Measurements from ENCODE around the gene MTMR12. TPM values are rescaled to one million over a fixed set of nuclear protein-coding genes. Genes with fewer than 3 reads are reported as not detected.

The MTMR12 gene
- total and polyA plus RNA-seq, 2 of the 13 experiments (the other 11 are each of a cell fraction or from before 2014, with no cell fraction given): 23.4 to 36.6 TPM

DNA sequence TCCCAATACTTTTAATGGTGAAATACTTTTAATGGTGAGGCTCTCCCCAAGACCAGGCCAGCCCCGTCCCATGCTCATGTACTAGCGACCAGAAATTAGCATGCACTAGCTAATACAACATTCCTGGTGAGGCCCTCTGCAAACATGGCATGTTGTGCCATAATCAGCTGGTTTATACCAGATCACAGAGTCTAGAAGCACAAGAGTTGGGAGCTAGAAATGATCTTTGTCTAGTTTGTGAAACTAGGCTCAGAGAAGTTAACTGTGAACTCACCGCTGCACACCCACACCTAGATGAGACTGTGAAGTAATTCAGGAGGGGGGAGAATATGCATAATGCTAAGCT lies 37.4 kb downstream of the MTMR12 start (continued):
- no peak for TF ChIP-seq PRMT3 (CRISPR knock-in tag; IDR thresholded peaks at IDR 0.05; ENCODE audit: borderline replicate concordance, low read depth)
- TF ChIP-seq, protein P1, sequence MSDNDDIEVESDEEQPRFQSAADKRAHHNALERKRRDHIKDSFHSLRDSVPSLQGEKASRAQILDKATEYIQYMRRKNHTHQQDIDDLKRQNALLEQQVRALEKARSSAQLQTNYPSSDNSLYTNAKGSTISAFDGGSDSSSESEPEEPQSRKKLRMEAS (IDR thresholded peaks at IDR 0.05): peak; percentile 37; the same call in 1 of the 2 replicates
- TF ChIP-seq ZNF44 (CRISPR knock-in tag; IDR thresholded peaks at IDR 0.05): no peak
- no peak for TF ChIP-seq ZNF672 (CRISPR knock-in tag; IDR thresholded peaks at IDR 0.05)
- TF ChIP-seq ZZZ3 (CRISPR knock-in tag; IDR thresholded peaks at IDR 0.05; ENCODE audit: borderline replicate concordance): no peak
- TF ChIP-seq MAFK (conservative IDR thresholded peaks at IDR 0.05 in 1 of 2, IDR thresholded peaks at IDR 0.05 in 1 of 2; ENCODE audit: low read length in 2 of 2): 0 out of 4 replicates have a peak, but pooled peaks of 1 of the 2 experiments have one; percentile 12
- TF ChIP-seq, protein P2, sequence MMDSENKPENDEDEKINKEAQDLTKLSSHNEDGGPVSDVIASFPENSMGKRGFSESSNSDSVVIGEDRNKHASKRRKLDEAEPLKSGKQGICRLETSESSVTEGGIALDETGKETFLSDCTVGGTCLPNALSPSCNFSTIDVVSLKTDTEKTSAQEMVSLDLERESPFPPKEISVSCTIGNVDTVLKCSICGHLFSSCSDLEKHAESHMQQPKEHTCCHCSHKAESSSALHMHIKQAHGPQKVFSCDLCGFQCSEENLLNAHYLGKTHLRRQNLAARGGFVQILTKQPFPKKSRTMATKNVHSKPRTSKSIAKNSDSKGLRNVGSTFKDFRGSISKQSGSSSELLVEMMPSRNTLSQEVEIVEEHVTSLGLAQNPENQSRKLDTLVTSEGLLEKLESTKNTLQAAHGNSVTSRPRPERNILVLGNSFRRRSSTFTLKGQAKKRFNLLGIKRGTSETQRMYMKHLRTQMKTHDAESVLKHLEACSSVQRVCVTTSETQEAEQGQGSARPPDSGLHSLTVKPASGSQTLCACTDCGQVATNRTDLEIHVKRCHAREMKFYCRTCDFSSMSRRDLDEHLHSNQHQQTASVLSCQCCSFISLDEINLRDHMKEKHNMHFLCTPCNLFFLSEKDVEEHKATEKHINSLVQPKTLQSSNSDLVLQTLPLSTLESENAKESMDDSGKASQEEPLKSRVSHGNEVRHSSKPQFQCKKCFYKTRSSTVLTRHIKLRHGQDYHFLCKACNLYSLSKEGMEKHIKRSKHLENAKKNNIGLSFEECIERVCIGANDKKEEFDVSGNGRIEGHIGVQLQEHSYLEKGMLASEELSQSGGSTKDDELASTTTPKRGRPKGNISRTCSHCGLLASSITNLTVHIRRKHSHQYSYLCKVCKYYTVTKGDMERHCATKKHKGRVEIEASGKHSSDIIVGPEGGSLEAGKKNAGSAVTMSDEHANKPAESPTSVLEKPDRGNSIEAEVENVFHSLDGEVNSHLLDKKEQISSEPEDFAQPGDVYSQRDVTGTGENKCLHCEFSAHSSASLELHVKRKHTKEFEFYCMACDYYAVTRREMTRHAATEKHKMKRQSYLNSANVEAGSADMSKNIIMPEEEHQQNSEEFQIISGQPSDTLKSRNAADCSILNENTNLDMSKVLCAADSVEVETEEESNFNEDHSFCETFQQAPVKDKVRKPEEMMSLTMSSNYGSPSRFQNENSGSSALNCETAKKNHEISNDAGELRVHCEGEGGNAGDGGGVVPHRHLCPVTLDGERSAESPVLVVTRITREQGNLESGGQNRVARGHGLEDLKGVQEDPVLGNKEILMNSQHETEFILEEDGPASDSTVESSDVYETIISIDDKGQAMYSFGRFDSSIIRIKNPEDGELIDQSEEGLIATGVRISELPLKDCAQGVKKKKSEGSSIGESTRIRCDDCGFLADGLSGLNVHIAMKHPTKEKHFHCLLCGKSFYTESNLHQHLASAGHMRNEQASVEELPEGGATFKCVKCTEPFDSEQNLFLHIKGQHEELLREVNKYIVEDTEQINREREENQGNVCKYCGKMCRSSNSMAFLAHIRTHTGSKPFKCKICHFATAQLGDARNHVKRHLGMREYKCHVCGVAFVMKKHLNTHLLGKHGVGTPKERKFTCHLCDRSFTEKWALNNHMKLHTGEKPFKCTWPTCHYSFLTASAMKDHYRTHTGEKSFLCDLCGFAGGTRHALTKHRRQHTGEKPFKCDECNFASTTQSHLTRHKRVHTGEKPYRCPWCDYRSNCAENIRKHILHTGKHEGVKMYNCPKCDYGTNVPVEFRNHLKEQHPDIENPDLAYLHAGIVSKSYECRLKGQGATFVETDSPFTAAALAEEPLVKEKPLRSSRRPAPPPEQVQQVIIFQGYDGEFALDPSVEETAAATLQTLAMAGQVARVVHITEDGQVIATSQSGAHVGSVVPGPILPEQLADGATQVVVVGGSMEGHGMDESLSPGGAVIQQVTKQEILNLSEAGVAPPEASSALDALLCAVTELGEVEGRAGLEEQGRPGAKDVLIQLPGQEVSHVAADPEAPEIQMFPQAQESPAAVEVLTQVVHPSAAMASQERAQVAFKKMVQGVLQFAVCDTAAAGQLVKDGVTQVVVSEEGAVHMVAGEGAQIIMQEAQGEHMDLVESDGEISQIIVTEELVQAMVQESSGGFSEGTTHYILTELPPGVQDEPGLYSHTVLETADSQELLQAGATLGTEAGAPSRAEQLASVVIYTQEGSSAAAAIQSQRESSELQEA (CRISPR knock-in tag; IDR thresholded peaks at IDR 0.05; ENCODE audit: not compliant biosample characterization): no peak
- no peak for TF ChIP-seq ZNF432 (CRISPR knock-in tag; IDR thresholded peaks at IDR 0.05; ENCODE audit: borderline replicate concordance)
- 0 out of 2 replicates have a peak, but pooled peaks have one; percentile 44 for TF ChIP-seq BHLHE40 (IDR thresholded peaks at IDR 0.05; ENCODE audit: low read length)
- no peak for TF ChIP-seq THYN1 (CRISPR knock-in tag; IDR thresholded peaks at IDR 0.05; ENCODE audit: borderline replicate concordance, low read depth)
- TF ChIP-seq ZNF136 (CRISPR knock-in tag; IDR thresholded peaks at IDR 0.05; ENCODE audit: low read depth): no peak
- TF ChIP-seq XBP1 (CRISPR knock-in tag; IDR thresholded peaks at IDR 0.05): no peak
- TF ChIP-seq RAD51 (IDR thresholded peaks at IDR 0.05; ENCODE audit: borderline replicate concordance): no peak
- no peak for TF ChIP-seq HES4 (CRISPR knock-in tag; IDR thresholded peaks at IDR 0.05; ENCODE audit: borderline replicate concordance)
- TF ChIP-seq MYNN (CRISPR knock-in tag; IDR thresholded peaks at IDR 0.05; ENCODE audit: low read depth): no peak
- TF ChIP-seq ZFP37 (CRISPR knock-in tag; IDR thresholded peaks at IDR 0.05; ENCODE audit: borderline replicate concordance): no peak
- 0 out of 2 replicates have a peak, but pooled peaks have one; percentile 45 for TF ChIP-seq RBAK (CRISPR knock-in tag; IDR thresholded peaks at IDR 0.05)
- no peak for TF ChIP-seq ZNF720 (CRISPR knock-in tag; IDR thresholded peaks at IDR 0.05)
- TF ChIP-seq JUNB (CRISPR knock-in tag; IDR thresholded peaks at IDR 0.05; ENCODE audit: borderline replicate concordance): no peak
- peak; percentile 74; the same call in 1 of the 2 replicates for TF ChIP-seq CEBPB (IDR thresholded peaks at IDR 0.05; ENCODE audit: borderline replicate concordance, low read depth, low read length)
- no peak for TF ChIP-seq ZNF550 (CRISPR knock-in tag; IDR thresholded peaks at IDR 0.05; ENCODE audit: borderline replicate concordance)
- TF ChIP-seq IRF2 (CRISPR knock-in tag; IDR thresholded peaks at IDR 0.05): no peak; the same call in 1 of the 2 replicates
- 0 out of 2 replicates have a peak, but pooled peaks have one; percentile 43 for TF ChIP-seq ZNF644 (CRISPR knock-in tag; IDR thresholded peaks at IDR 0.05; ENCODE audit: low read depth)

Data from HepG2 (cell line).